Activated effector memory CD4-positive, alpha-beta T cell treated with anti-CD3 and anti-CD28 coated beads, Interleukin-2, amount 50 U/mL, for 16 hours (primary cell): ENCODE data around the gene MX1.

Experiments
- DNase-seq: peaks from one replicate; pipeline ENCODE4 v3.0.0-alpha.2; 2020

The MX1 gene

GRCh38 chr21:41494242-41494641, 68.2 kb downstream of the MX1 start:
- DNase-seq = no peak

GRCh38 chr21:41497008-41497407, 71.0 kb downstream of the MX1 start:
- no peak for DNase-seq

GRCh38 chr21:41497788-41498187, 71.7 kb downstream of the MX1 start:
- DNase-seq = no peak

- no peak for DNase-seq
Observed at GRCh38 chr21:41499920-41500319, 73.9 kb downstream of the MX1 start.

GRCh38 chr21:41500363-41500762, 74.3 kb downstream of the MX1 start:
- DNase-seq = no peak

- no peak for DNase-seq
Observed at GRCh38 chr21:41500931-41501381, 74.9 kb downstream of the MX1 start.

- DNase-seq = no peak
Observed at GRCh38 chr21:41501919-41502318, 75.9 kb downstream of the MX1 start.

- DNase-seq = no peak
Observed at GRCh38 chr21:41503331-41503730, 77.3 kb downstream of the MX1 start.

- no peak for DNase-seq
Observed at GRCh38 chr21:41504030-41504429, 78.0 kb downstream of the MX1 start.

GRCh38 chr21:41506005-41506594, 80.1 kb downstream of the MX1 start:
- DNase-seq = no peak

- DNase-seq = no peak
Observed at GRCh38 chr21:41506611-41507520, 80.8 kb downstream of the MX1 start.

- DNase-seq = no peak
Observed at GRCh38 chr21:41507521-41508414, 81.7 kb downstream of the MX1 start, which contains the start of gene TMPRSS2. TMPRSS2 (minus strand) TSS chr21:41508158; CDS start chr21:41498133, 10,025 bp downstream.

- DNase-seq = no peak
Observed at GRCh38 chr21:41508415-41509144, 82.5 kb downstream of the MX1 start.
